ENCODE measurements around the gene TGM2.

The TGM2 gene

DNA sequence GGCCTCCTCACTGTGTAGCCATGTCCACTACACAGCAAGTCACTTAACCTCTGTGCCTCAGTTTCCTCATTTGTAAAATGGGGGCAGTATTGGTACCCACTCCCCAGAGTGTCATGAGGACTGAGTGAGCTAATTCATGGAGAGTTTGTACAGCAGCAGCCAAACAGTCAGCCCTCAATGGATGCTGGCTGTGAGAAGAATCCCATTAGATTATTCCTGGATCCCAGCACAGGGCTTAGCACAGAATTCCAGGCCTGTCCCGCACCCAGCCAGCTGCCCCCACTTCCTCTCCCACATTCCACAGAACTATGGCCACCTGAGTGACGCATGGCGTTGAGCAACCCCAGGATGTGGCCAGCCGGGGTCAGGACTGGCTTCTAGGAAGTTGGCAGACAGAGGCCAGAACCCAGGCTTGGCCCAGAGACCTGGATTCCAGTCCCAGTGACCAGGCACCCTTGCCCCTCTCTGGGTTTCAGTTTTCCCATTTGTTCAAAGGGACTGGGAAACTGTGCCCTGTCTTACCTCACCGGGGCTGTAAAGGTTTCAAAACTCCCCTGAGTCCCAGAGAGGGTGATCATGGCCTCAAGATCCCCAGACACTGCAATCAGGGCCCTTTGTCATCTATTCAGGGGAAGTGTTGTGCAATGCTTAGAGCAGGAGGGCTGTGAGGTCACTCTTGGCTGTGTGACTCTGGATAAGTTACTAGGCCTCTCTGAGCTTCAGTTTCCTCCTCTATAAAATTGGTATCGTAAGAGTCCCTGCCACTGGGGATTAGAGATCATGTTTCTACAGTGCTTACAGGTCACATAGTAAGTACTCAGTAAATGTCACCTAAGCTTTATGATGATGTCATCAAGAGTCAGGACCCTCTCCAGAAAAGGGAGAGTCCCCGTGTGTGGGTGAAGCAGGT is 3.0 kb upstream of the TGM2 start:
- no peak overlapping the region for H3K27ac ChIP-seq (ENCODE audit: low read length)
- no peak overlapping the region for H3K4me3 ChIP-seq (ENCODE audit: low read length)
- no peaks in the 10 kb centered on the region for H3K36me3 ChIP-seq (ENCODE audit: control insufficient read depth, insufficient read depth, low read length)
- no peaks in the 10 kb centered on the region for H3K4me1 ChIP-seq (ENCODE audit: control insufficient read depth, insufficient read depth, low read length)
- no peaks in the 10 kb centered on the region for H3K27me3 ChIP-seq (ENCODE audit: control insufficient read depth, insufficient read depth, low read length)
- no peak for DNase-seq (ENCODE audit: low read depth, low spot score)
- no CpG with 5 or more reads among the region's 7 CpGs for WGBS (ENCODE audit: insufficient coverage, insufficient read length)
- no peaks in the 10 kb centered on the region for H3K9me3 ChIP-seq (ENCODE audit: control insufficient read depth, insufficient read depth, low read length)

DNA sequence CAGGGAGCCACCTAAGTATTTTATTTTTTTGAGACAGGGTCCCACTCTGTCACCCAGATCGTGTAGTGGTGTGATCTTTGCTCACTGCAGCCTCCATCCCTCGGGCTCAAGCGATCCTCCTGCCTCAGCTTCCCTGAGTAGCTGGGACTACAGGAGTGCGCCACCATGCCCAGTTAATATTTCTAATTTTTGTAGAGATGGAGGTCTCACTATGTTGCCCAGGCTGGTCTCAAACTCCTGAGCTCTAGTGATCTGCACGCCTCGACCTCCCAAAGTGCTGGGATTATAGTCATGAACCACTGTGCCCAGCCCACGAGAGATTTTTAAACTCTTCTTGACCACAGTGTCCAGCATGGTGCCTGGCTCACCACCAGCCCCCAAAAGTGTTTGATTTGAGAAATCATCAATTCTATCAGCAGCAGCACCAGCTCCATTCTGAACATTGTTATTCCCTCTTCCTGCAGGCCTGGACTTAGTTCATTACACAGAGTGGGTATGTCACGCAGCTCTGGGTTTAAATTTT is 2.3 kb upstream of the TGM2 start:
- Histone ChIP-seq H3K27ac (ENCODE audit: low read length) (no peak overlapping the region), H3K9me3 (ENCODE audit: control insufficient read depth, insufficient read depth, low read length) (no peaks in the 10 kb centered on the region), H3K4me3 (ENCODE audit: low read length) (no peak overlapping the region), H3K27me3 (ENCODE audit: control insufficient read depth, insufficient read depth, low read length) (no peaks in the 10 kb centered on the region), H3K36me3 (ENCODE audit: control insufficient read depth, insufficient read depth, low read length) (no peaks in the 10 kb centered on the region), H3K4me1 (ENCODE audit: control insufficient read depth, insufficient read depth, low read length) (no peaks in the 10 kb centered on the region)
- no CpG with 5 or more reads among the region's 8 CpGs for WGBS (ENCODE audit: insufficient coverage, insufficient read length)
- no peak for DNase-seq (ENCODE audit: low read depth, low spot score)

DNA sequence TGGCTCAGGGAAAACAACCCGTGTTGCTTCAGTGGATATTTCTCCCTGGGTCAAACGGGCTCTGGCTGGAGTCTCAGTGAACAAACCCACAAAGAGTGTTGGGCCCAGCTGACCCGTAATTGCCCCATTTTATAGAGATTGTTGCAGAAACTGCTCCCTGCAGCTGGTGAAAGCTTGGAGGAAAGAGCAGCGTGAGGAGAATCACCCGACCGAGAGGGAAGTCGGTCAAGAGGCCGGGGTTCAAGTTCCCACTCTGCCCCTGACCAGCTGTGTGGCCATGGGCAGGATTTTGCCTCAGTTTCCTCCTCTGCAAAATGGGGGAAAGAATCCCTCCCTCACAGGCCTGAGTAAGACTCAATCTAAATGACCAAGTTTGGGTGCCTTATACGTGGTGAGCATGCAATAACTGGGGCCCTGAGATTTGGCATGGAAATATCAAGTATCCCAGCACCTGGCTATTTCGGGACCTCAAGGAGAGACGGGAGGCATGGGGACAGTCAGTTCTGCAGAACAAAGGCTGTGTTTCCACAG is 1.7 kb upstream of the TGM2 start:
- Histone ChIP-seq H3K27me3 (ENCODE audit: control insufficient read depth, insufficient read depth, low read length) (no peaks in the 10 kb centered on the region), H3K4me1 (ENCODE audit: control insufficient read depth, insufficient read depth, low read length) (no peaks in the 10 kb centered on the region), H3K36me3 (ENCODE audit: control insufficient read depth, insufficient read depth, low read length) (no peaks in the 10 kb centered on the region), H3K27ac (ENCODE audit: low read length) (no peak overlapping the region), H3K4me3 (ENCODE audit: low read length) (no peak overlapping the region), H3K9me3 (ENCODE audit: control insufficient read depth, insufficient read depth, low read length) (no peaks in the 10 kb centered on the region)
- DNase-seq (ENCODE audit: low read depth, low spot score), result no peak
- WGBS (ENCODE audit: insufficient coverage, insufficient read length), result no CpG with 5 or more reads among the region's 11 CpGs

DNA sequence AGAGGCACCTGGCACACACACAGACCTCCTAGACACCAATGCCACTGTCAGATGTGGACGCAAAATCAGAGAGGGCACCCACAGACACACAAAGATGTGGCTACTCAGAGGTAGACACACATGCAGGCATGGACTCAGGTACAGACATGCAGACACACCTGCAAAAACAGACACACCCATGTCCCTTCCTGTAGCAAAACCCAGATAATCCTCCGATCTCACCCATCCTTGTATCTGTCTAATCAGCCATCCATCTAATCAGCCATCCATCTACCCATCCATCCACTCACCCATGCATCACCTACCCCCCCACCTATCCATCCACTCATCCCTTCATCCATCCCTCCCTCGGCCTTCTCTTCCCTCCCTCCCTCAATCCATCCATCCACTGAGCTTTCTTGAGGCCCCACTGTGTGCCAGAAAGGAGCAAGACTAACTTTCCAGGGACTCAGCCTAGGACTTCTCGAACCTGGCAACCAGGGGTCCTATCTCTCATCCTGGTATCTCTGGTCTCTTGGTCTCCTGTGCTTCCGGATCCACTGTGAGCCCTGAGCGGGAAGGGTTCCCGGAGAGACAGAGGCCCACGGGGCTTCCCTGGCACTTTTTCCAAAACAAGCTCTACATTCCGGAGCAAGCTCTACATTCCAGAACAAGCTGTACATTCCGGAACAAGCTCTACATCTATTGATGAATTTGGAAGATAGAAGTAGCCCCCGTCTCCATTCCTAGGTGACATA is 1.1 kb upstream of the TGM2 start:
- H3K27me3 ChIP-seq (ENCODE audit: control insufficient read depth, insufficient read depth, low read length), result no peaks in the 10 kb centered on the region
- H3K36me3 ChIP-seq (ENCODE audit: control insufficient read depth, insufficient read depth, low read length), result no peaks in the 10 kb centered on the region
- no peak for DNase-seq (ENCODE audit: low read depth, low spot score)
- H3K4me1 ChIP-seq (ENCODE audit: control insufficient read depth, insufficient read depth, low read length), result no peaks in the 10 kb centered on the region
- no peak overlapping the region for H3K27ac ChIP-seq (ENCODE audit: low read length)
- H3K4me3 ChIP-seq (ENCODE audit: low read length), result no peak overlapping the region
- no peaks in the 10 kb centered on the region for H3K9me3 ChIP-seq (ENCODE audit: control insufficient read depth, insufficient read depth, low read length)
- no CpG with 5 or more reads among the region's 11 CpGs for WGBS (ENCODE audit: insufficient coverage, insufficient read length)

DNA sequence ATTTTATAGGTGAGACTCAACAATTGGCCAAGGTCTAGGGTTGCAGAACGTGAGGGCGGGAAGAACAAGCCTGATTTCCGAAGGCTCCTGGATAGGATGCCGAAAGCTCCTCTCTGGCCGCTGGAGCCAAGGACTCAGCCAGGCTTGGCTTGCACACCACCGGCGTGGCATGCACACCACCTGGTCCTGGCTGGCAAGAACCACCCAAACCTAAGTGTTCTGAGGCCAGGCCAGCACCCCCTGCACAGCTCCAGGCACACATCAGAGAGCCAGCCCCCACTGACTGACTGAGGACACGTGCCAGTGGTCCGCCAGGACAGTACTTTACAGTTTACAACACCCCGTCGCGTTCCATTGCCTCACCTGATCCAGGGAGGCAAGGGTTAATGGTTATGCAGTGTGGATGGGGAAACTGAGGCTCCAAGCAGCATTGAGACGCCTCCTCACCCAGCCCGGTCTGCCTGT is 414 bp downstream of the TGM2 start:
- Histone ChIP-seq H3K9me3 (ENCODE audit: control insufficient read depth, insufficient read depth, low read length) (no peaks in the 10 kb centered on the region), H3K27ac (ENCODE audit: low read length) (no peak overlapping the region), H3K4me3 (ENCODE audit: low read length) (peak overlapping the region; percentile 22; the same call in 1 of the 2 replicates), H3K36me3 (ENCODE audit: control insufficient read depth, insufficient read depth, low read length) (no peaks in the 10 kb centered on the region), H3K27me3 (ENCODE audit: control insufficient read depth, insufficient read depth, low read length) (no peaks in the 10 kb centered on the region), H3K4me1 (ENCODE audit: control insufficient read depth, insufficient read depth, low read length) (no peaks in the 10 kb centered on the region)
- WGBS (ENCODE audit: insufficient coverage, insufficient read length), result no CpG with 5 or more reads among the region's 14 CpGs
- no peak for DNase-seq (ENCODE audit: low read depth, low spot score)

DNA sequence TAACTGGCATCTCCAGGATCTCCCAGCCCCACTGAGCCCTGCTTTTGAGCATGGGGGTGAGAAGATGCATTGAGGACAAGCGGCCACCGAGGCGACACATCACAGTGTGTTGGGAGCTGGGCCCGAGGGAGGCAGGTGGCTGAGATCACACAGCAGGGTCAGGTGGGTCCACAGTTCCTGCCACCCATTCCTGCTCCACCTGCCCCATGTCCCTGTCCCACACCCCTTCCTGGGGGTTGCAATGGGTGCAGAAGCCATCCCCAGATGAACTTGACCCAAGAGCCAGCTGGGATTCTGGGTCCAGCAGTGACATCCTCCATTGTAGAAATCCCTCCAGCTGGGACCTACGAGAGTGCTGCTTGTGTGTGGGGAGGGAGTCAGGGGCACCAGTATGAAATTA is 1.0 kb downstream of the TGM2 start:
- DNase-seq (ENCODE audit: low read depth, low spot score), result no peak
- WGBS (ENCODE audit: insufficient coverage, insufficient read length), result no CpG with 5 or more reads among the region's 5 CpGs
- Histone ChIP-seq H3K4me1 (ENCODE audit: control insufficient read depth, insufficient read depth, low read length) (no peaks in the 10 kb centered on the region), H3K36me3 (ENCODE audit: control insufficient read depth, insufficient read depth, low read length) (no peaks in the 10 kb centered on the region), H3K27ac (ENCODE audit: low read length) (no peak overlapping the region), H3K27me3 (ENCODE audit: control insufficient read depth, insufficient read depth, low read length) (no peaks in the 10 kb centered on the region), H3K4me3 (ENCODE audit: low read length) (no peak overlapping the region), H3K9me3 (ENCODE audit: control insufficient read depth, insufficient read depth, low read length) (no peaks in the 10 kb centered on the region)

DNA sequence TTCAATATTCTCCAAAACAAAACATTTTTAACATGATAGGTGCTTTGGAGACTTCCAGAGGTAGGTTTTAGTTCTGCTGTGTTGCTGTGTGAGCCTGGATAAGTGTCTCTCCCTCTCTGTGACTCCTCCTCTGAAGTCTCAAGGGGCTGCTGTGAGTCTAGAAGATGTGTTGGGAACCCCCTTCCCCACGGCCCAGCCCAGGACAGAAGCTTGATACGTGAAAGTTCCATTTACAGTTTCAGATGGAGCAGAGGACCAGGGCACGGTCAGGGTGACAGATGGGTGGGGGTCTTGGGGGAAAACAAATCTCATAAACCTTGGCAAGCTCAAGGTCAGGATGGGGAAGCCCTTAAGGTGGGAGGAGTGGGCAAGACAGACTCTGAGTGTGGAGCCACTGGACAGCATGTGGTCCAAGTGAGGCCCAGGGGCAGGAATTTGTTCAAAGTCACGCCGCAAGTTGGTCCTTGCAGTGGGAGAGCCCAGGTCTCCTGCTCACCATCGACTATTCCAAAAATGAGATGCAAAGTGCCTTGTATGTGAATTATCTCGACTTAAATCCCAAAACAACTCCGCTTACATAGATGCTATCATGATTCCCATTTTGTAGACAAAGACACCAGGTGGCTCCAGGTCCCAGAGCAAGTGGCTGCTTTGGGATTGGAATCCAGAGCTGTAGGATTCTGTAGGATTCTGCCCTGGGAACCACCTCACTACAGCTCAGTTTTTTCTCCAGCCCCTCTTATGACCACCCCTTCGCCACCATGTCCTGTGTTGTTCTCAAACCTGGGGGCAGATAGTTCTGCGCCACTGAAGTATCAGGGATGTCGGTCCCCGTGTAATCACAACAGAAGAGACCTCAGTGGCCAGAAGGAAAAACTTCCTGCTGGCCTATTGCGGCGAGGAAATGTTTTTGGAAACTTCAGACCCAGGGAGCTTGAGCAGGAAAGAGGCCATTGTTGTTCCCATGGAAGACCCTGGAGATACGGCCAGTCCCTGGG is 1.9 kb downstream of the TGM2 start:
- no CpG with 5 or more reads among the region's 15 CpGs for WGBS (ENCODE audit: insufficient coverage, insufficient read length)
- Histone ChIP-seq H3K4me1 (ENCODE audit: control insufficient read depth, insufficient read depth, low read length) (no peaks in the 10 kb centered on the region), H3K27me3 (ENCODE audit: control insufficient read depth, insufficient read depth, low read length) (no peaks in the 10 kb centered on the region), H3K9me3 (ENCODE audit: control insufficient read depth, insufficient read depth, low read length) (no peaks in the 10 kb centered on the region), H3K4me3 (ENCODE audit: low read length) (no peak overlapping the region), H3K36me3 (ENCODE audit: control insufficient read depth, insufficient read depth, low read length) (no peaks in the 10 kb centered on the region), H3K27ac (ENCODE audit: low read length) (no peak overlapping the region)
- DNase-seq (ENCODE audit: low read depth, low spot score), result no peak

DNA sequence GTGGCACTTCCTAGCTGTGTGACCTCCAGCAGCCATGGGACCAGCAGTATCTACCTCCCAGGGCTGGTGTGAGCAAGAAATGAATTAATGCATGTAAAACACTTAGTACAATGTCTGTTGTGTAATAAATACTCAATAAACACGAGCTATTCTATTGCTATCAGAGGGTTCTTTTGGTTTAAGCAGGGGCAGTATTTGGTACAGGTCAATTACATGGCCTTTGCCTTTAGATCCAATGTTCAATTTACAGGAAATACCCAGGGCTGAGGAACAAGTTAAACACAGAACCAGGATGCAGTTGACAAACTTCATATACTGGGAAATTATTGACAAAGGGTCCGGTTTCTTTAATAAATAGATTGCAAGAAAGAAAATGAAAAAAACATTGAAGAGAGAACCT is 2.9 kb downstream of the TGM2 start:
- no peak overlapping the region for H3K4me3 ChIP-seq (ENCODE audit: low read length)
- H3K9me3 ChIP-seq (ENCODE audit: control insufficient read depth, insufficient read depth, low read length), result no peaks in the 10 kb centered on the region
- WGBS (ENCODE audit: insufficient coverage, insufficient read length), result no CpG with 5 or more reads among the region's 2 CpGs
- no peaks in the 10 kb centered on the region for H3K4me1 ChIP-seq (ENCODE audit: control insufficient read depth, insufficient read depth, low read length)
- DNase-seq (ENCODE audit: low read depth, low spot score), result no peak
- H3K27ac ChIP-seq (ENCODE audit: low read length), result no peak overlapping the region
- no peaks in the 10 kb centered on the region for H3K27me3 ChIP-seq (ENCODE audit: control insufficient read depth, insufficient read depth, low read length)
- H3K36me3 ChIP-seq (ENCODE audit: control insufficient read depth, insufficient read depth, low read length), result no peaks in the 10 kb centered on the region

DNA sequence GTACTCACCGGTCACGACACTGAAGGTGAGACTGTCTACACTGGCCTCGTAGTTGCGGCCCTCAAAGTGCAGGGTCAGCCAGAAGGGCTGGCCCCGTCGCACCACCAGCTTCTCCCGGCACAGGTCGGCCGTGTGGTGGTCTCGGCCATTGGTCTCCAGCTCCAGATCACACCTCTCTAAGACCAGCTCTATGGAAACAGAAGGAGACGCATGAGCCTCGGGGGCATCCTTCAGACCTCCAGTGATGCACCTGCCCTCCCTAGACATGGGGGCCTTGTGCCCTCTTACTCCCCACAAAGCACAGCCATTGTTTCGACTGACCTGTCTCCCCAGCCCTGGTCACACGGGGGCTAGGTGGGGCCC is 3.7 kb downstream of the TGM2 start:
- no peaks in the 10 kb centered on the region for H3K9me3 ChIP-seq (ENCODE audit: control insufficient read depth, insufficient read depth, low read length)
- H3K4me1 ChIP-seq (ENCODE audit: control insufficient read depth, insufficient read depth, low read length), result no peaks in the 10 kb centered on the region
- no peak for DNase-seq (ENCODE audit: low read depth, low spot score)
- no peaks in the 10 kb centered on the region for H3K36me3 ChIP-seq (ENCODE audit: control insufficient read depth, insufficient read depth, low read length)
- no peak overlapping the region for H3K4me3 ChIP-seq (ENCODE audit: low read length)
- no CpG with 5 or more reads among the region's 14 CpGs for WGBS (ENCODE audit: insufficient coverage, insufficient read length)
- H3K27me3 ChIP-seq (ENCODE audit: control insufficient read depth, insufficient read depth, low read length), result no peaks in the 10 kb centered on the region
- no peak overlapping the region for H3K27ac ChIP-seq (ENCODE audit: low read length)
